Measurements from ENCODE around the gene FNDC3B.

The FNDC3B gene

GRCh38 chr3:172373912-172374311, 334.5 kb downstream of the FNDC3B start:
- Histone ChIP-seq H3K27ac (ENCODE audit: low read length) (no peak overlapping the region), H3K4me3 (ENCODE audit: low read length) (no peak overlapping the region), H3K27me3 (ENCODE audit: control insufficient read depth, insufficient read depth, low read length) (no peaks in the 10 kb centered on the region), H3K4me1 (ENCODE audit: control insufficient read depth, low read depth, low read length) (no peaks in the 10 kb centered on the region), H3K36me3 (ENCODE audit: control insufficient read depth, low read depth, low read length) (peaks cover 12% of the 10 kb centered on the region), H3K9me3 (ENCODE audit: control insufficient read depth, low read depth, low read length) (no peaks in the 10 kb centered on the region), H3K9ac (ENCODE audit: low read length) (no peak overlapping the region)

DNA sequence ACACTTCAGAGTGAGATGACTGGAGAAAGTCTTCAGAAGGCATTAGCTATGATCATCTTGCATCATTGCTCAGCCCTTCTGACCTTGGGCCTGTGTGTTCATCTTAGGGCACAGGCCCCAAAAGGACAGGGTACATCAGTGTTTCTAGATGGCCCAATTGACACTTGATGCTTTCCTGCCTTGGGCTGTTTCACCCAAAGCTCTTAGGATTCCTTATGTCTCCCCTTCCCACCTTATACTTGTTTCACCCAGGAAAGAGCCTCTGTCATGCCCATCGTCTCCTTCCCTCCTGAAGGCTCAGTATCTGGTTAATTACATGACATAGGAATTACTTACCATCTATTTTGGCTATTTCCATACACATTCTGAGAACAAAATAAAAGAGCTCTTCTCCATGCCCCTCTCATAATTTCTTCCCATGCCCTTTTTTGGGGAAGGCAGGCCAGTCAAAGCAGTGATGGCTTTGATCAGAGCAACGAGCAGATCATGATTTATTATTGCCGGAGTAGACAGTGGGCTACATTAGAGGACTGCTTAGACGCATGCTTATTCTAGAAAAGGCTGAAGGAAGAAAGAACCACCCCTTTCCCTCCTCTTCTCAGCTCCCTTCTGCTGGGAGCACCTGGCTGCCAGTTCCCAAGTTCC, 335.9 kb downstream of the FNDC3B start:
- peaks cover 24% of the 10 kb centered on the region for H3K36me3 ChIP-seq (ENCODE audit: control insufficient read depth, low read depth, low read length)
- no peak overlapping the region for H3K4me3 ChIP-seq (ENCODE audit: low read length)
- H3K27me3 ChIP-seq (ENCODE audit: control insufficient read depth, insufficient read depth, low read length), result no peaks in the 10 kb centered on the region
- H3K27ac ChIP-seq (ENCODE audit: low read length), result no peak overlapping the region
- no peak overlapping the region for H3K9ac ChIP-seq (ENCODE audit: low read length)
- H3K4me1 ChIP-seq (ENCODE audit: control insufficient read depth, low read depth, low read length), result no peaks in the 10 kb centered on the region
- H3K9me3 ChIP-seq (ENCODE audit: control insufficient read depth, low read depth, low read length), result peaks cover 3% of the 10 kb centered on the region

GRCh38 chr3:172376402-172376801, 337.0 kb downstream of the FNDC3B start:
- H3K27ac ChIP-seq (ENCODE audit: low read length), result no peak overlapping the region
- H3K36me3 ChIP-seq (ENCODE audit: control insufficient read depth, low read depth, low read length), result peaks cover 32% of the 10 kb centered on the region

GRCh38 chr3:172376881-172377280, 337.5 kb downstream of the FNDC3B start:
- Histone ChIP-seq H3K36me3 (ENCODE audit: control insufficient read depth, low read depth, low read length) (peaks cover 31% of the 10 kb centered on the region), H3K27ac (ENCODE audit: low read length) (no peak overlapping the region)

More at GRCh38 chr3:172376402-172376801, 337.0 kb downstream of the FNDC3B start:
- H3K4me3 ChIP-seq (ENCODE audit: low read length), result no peak overlapping the region
- peaks cover 3% of the 10 kb centered on the region for H3K9me3 ChIP-seq (ENCODE audit: control insufficient read depth, low read depth, low read length)
- no peaks in the 10 kb centered on the region for H3K27me3 ChIP-seq (ENCODE audit: control insufficient read depth, insufficient read depth, low read length)
- H3K4me1 ChIP-seq (ENCODE audit: control insufficient read depth, low read depth, low read length), result no peaks in the 10 kb centered on the region
- H3K9ac ChIP-seq (ENCODE audit: low read length), result no peak overlapping the region

GRCh38 chr3:172378439-172378838, 339.1 kb downstream of the FNDC3B start:
- Histone ChIP-seq H3K4me3 (ENCODE audit: low read length) (no peak overlapping the region), H3K36me3 (ENCODE audit: control insufficient read depth, low read depth, low read length) (peaks cover 31% of the 10 kb centered on the region), H3K9ac (ENCODE audit: low read length) (no peak overlapping the region), H3K27me3 (ENCODE audit: control insufficient read depth, insufficient read depth, low read length) (no peaks in the 10 kb centered on the region), H3K27ac (ENCODE audit: low read length) (no peak overlapping the region), H3K4me1 (ENCODE audit: control insufficient read depth, low read depth, low read length) (no peaks in the 10 kb centered on the region), H3K9me3 (ENCODE audit: control insufficient read depth, low read depth, low read length) (peaks cover 3% of the 10 kb centered on the region)

More at GRCh38 chr3:172376881-172377280, 337.5 kb downstream of the FNDC3B start:
- H3K9me3 ChIP-seq (ENCODE audit: control insufficient read depth, low read depth, low read length), result peaks cover 3% of the 10 kb centered on the region
- H3K27me3 ChIP-seq (ENCODE audit: control insufficient read depth, insufficient read depth, low read length), result no peaks in the 10 kb centered on the region
- no peaks in the 10 kb centered on the region for H3K4me1 ChIP-seq (ENCODE audit: control insufficient read depth, low read depth, low read length)
- no peak overlapping the region for H3K4me3 ChIP-seq (ENCODE audit: low read length)
- H3K9ac ChIP-seq (ENCODE audit: low read length), result no peak overlapping the region

DNA sequence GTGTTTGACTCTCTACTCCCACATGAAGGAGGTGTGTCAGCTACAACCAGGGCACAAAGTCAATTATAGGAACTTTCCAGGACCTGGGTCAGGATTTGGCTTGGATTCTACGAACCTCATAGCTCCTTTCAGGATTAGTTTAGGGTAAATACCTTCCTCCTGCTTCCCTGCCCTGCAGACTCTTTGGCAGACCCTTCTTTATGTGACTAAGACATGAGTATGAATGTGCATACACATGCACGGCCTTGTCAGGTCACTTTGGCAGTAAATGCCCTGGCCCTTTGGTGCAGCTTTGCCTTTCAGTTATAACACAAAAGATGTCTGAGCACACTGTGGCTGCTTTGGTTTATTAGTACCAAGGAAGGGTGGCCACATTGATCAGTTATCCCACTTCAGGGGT, 340.0 kb downstream of the FNDC3B start:
- H3K27ac ChIP-seq (ENCODE audit: low read length), result no peak overlapping the region
- H3K27me3 ChIP-seq (ENCODE audit: control insufficient read depth, insufficient read depth, low read length), result no peaks in the 10 kb centered on the region
- no peak overlapping the region for H3K4me3 ChIP-seq (ENCODE audit: low read length)
- H3K9me3 ChIP-seq (ENCODE audit: control insufficient read depth, low read depth, low read length), result peaks cover 3% of the 10 kb centered on the region
- no peak overlapping the region for H3K9ac ChIP-seq (ENCODE audit: low read length)
- no peaks in the 10 kb centered on the region for H3K4me1 ChIP-seq (ENCODE audit: control insufficient read depth, low read depth, low read length)
- H3K36me3 ChIP-seq (ENCODE audit: control insufficient read depth, low read depth, low read length), result peaks cover 31% of the 10 kb centered on the region

- no peaks in the 10 kb centered on the region for H3K27me3 ChIP-seq (ENCODE audit: control insufficient read depth, insufficient read depth, low read length)
Observed at GRCh38 chr3:172380632-172381031, 341.3 kb downstream of the FNDC3B start.

DNA sequence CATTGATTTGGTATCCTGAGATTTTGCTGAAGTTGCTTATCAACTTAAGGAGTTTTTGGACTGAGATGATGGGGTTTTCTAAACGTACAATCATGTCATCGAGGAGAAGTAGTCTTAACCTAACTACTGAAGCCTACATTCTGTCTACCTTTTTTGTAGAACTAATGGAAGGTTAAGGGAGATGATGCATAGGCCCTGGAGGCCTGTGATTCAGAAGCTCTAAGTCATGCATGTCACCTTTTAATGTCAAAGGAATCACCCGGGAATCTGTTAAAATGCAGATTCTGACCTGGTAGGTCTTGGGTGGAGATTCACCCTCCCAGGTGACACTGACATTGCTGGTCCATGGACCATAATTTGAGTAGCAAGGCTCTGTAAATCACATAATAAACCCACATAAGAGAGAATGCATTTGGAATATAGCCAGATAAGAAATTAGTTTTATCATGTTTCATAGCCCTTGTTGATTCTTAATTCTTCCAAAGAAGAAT, 344.0 kb downstream of the FNDC3B start:
- H3K36me3 ChIP-seq (ENCODE audit: control insufficient read depth, low read depth, low read length), result peaks cover 27% of the 10 kb centered on the region
- no peaks in the 10 kb centered on the region for H3K4me1 ChIP-seq (ENCODE audit: control insufficient read depth, low read depth, low read length)
- no peak overlapping the region for H3K27ac ChIP-seq (ENCODE audit: low read length)
- no peak overlapping the region for H3K4me3 ChIP-seq (ENCODE audit: low read length)
- no peaks in the 10 kb centered on the region for H3K27me3 ChIP-seq (ENCODE audit: control insufficient read depth, insufficient read depth, low read length)
- no peak overlapping the region for H3K9ac ChIP-seq (ENCODE audit: low read length)
- peaks cover 3% of the 10 kb centered on the region for H3K9me3 ChIP-seq (ENCODE audit: control insufficient read depth, low read depth, low read length)

More at GRCh38 chr3:172380632-172381031, 341.3 kb downstream of the FNDC3B start:
- Histone ChIP-seq H3K9me3 (ENCODE audit: control insufficient read depth, low read depth, low read length) (peaks cover 3% of the 10 kb centered on the region), H3K4me3 (ENCODE audit: low read length) (no peak overlapping the region), H3K4me1 (ENCODE audit: control insufficient read depth, low read depth, low read length) (no peaks in the 10 kb centered on the region), H3K9ac (ENCODE audit: low read length) (no peak overlapping the region), H3K27ac (ENCODE audit: low read length) (no peak overlapping the region), H3K36me3 (ENCODE audit: control insufficient read depth, low read depth, low read length) (peaks cover 31% of the 10 kb centered on the region)

- Histone ChIP-seq H3K27ac (ENCODE audit: low read length) (no peak overlapping the region), H3K9me3 (ENCODE audit: control insufficient read depth, low read depth, low read length) (peaks cover 2% of the 10 kb centered on the region), H3K36me3 (ENCODE audit: control insufficient read depth, low read depth, low read length) (peaks cover 12% of the 10 kb centered on the region), H3K4me1 (ENCODE audit: control insufficient read depth, low read depth, low read length) (no peaks in the 10 kb centered on the region), H3K4me3 (ENCODE audit: low read length) (no peak overlapping the region), H3K27me3 (ENCODE audit: control insufficient read depth, insufficient read depth, low read length) (no peaks in the 10 kb centered on the region), H3K9ac (ENCODE audit: low read length) (no peak overlapping the region)
Observed at GRCh38 chr3:172384836-172385235, 345.5 kb downstream of the FNDC3B start.

DNA sequence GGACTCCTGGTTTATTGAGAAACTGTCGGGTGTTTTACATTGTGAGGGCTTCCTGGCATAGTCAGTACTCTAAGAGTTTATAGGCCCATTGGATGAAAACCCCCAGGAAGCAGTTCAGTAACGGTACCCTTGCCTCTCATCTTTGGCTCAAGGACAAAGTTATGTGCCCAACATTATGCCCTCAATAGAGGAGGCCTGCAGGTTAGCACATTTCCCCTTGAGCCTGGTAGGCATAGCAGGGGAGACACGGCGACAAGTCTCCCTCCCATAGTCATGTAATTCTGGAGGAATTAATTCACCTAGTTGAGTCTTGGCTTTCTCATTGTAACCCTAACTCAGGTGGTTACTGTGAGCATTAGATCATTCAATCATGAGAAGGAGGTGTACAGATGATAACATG, 348.4 kb downstream of the FNDC3B start:
- no peaks in the 10 kb centered on the region for H3K27me3 ChIP-seq (ENCODE audit: control insufficient read depth, insufficient read depth, low read length)

DNA sequence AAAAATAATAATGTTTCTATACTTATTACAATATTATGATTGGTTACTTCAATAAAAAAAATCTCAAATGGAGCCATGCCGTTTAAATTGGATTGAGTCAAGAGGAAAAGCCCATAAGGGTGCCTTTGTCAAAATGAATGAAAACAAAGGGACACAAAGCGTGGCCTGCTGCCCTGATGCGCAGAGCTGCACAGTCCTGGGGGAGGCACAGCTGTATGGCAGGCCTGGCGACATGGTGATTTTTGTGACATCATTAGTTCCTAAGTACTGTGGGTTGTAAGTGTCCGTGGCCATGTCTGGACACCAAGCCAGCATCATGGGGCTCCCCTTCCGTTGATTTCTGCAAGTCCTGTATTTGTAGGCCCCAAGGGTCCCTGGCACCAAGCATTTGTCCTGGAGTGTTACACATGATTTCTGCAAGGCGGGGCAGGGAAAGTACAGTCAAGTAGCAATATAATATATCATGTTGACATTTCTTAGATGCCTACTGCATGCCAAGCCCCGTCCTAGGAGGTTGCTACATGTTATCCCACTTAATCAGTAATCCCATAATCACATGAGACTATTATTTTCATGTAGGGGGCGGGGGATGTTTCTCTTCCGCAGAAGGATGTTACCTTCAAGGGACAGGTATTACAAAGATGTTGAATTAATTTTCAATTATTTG, 349.2 kb downstream of the FNDC3B start:
- no peak overlapping the region for H3K27ac ChIP-seq (ENCODE audit: low read length)
- no peaks in the 10 kb centered on the region for H3K9me3 ChIP-seq (ENCODE audit: control insufficient read depth, low read depth, low read length)
- no peaks in the 10 kb centered on the region for H3K4me1 ChIP-seq (ENCODE audit: control insufficient read depth, low read depth, low read length)
- H3K9ac ChIP-seq (ENCODE audit: low read length), result no peak overlapping the region
- no peaks in the 10 kb centered on the region for H3K27me3 ChIP-seq (ENCODE audit: control insufficient read depth, insufficient read depth, low read length)
- H3K4me3 ChIP-seq (ENCODE audit: low read length), result no peak overlapping the region
- H3K36me3 ChIP-seq (ENCODE audit: control insufficient read depth, low read depth, low read length), result no peaks in the 10 kb centered on the region

More for the DNA sequence above, 348.4 kb downstream of the FNDC3B start:
- H3K4me1 ChIP-seq (ENCODE audit: control insufficient read depth, low read depth, low read length), result no peaks in the 10 kb centered on the region
- H3K9me3 ChIP-seq (ENCODE audit: control insufficient read depth, low read depth, low read length), result no peaks in the 10 kb centered on the region
- no peak overlapping the region for H3K27ac ChIP-seq (ENCODE audit: low read length)
- no peak overlapping the region for H3K9ac ChIP-seq (ENCODE audit: low read length)
- no peak overlapping the region for H3K4me3 ChIP-seq (ENCODE audit: low read length)
- H3K36me3 ChIP-seq (ENCODE audit: control insufficient read depth, low read depth, low read length), result no peaks in the 10 kb centered on the region

DNA sequence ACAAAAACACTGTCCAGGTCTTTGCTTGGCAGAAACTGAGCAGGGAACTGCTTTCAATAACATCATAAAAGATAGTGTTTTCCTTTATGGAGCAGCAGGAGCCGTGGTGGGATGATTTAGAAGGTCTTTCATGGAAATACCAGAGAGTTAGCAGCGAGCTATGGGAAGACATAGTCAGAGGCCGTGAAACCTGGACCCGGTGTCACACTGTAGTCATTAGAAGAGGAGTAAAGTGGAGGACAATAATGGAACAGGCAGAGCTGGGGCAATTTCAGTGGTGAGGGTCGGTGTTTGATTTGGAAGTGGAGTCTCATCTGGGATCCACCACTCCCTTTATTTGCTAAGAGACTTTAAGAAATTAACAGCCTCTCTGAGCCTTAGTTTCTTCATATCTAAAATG, 351.4 kb downstream of the FNDC3B start:
- no peaks in the 10 kb centered on the region for H3K9me3 ChIP-seq (ENCODE audit: control insufficient read depth, low read depth, low read length)
- H3K4me1 ChIP-seq (ENCODE audit: control insufficient read depth, low read depth, low read length), result no peaks in the 10 kb centered on the region
- no peaks in the 10 kb centered on the region for H3K27me3 ChIP-seq (ENCODE audit: control insufficient read depth, insufficient read depth, low read length)
- no peak overlapping the region for H3K4me3 ChIP-seq (ENCODE audit: low read length)
- no peaks in the 10 kb centered on the region for H3K36me3 ChIP-seq (ENCODE audit: control insufficient read depth, low read depth, low read length)
- H3K27ac ChIP-seq (ENCODE audit: low read length), result no peak overlapping the region
- no peak overlapping the region for H3K9ac ChIP-seq (ENCODE audit: low read length)
